GM21367 (cell line): ENCODE results near the gene ST3GAL3.

Source experiments
- ATAC-seq: cut with Tn5 transposase; IDR thresholded peaks from one replicate; pipeline ENCODE4 v1.9.1; 2021; ENCODE audit not compliant: unreplicated experiment

The ST3GAL3 gene

DNA sequence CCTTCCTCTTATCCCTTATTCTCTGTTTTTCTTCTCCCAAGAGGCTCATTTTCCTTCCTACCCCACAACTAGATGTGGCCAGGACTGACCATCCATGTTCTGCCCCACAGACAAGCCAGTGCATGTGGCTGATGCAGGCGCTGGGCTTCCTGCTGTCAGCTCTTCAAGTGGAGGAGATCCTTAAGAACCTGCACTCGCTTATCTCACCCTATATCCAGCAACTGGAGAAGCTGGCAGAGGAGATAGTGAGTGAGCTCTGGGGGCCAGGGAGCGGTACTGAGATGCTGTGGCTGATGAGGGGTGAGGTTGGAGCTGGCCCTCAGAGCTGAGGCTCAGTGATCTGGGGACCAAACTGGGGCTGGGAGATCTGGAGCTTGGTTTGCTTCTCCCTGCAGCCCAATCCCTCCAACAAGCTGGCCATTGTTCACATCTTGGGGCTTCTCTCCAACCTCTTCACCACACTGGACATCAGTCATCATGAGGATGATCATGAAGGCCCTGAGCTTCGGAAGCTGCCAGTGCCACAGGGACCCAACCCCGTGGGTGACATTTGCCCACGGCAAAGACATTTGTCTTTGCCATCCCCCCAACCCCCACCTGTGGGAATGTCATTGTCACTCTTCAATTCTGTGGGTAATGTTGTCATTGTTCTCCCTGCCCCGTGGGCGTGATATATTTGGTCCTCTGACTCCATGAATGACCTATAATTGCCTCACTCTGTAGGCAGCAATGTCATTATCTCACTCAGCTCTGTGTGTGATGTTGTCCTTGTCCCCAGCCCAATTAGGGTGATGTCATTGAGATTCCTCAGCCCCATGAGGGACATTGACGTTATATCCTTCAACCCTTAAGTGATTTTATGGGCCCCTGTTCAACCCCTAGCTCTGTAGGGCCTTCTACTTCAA is 251.3 kb downstream of the ST3GAL3 start:
- ATAC-seq = no peak

DNA sequence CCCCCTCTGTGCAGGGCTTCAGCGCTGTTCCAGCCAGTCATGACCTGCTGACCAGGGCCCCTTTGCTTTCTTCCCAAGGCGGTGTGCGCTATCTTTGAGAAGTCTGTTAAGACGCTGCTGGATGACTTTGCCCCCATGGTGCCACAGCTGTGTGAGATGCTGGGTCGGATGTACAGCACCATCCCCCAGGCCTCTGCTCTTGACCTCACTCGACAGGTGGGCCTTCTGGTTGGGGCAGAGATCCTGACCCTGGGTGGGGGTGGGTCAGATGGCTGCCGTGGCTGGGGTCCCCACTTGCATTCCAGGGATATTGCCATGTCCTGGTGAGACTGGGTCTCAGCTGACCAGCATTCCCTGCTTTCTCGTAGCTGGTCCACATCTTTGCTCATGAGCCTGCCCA is 253.5 kb downstream of the ST3GAL3 start:
- no peak for ATAC-seq

GRCh38 chr1:43961692-43962091 is 254.4 kb downstream of the ST3GAL3 start:
- no peak for ATAC-seq

GRCh38 chr1:43962324-43962723 is 255.0 kb downstream of the ST3GAL3 start:
- ATAC-seq = no peak

DNA sequence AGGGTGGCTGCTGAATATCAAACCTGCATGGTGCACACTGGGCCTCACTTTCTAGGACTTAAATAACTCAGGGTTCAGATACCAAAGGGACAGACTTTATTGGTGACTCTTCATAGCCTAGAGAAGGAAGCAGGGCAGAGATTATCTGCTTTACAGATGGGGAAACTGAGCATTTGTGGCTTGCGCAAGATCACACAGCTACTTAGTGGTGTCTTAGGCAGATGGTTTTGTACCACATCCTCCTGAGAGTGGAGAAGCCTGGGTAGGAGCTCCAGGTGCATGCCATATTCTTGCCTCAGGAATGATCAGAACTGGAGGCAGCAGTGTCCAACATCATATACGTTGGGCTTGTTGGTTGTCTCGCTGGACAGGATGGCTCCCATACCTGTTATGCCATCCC is 255.7 kb downstream of the ST3GAL3 start:
- ATAC-seq = no peak

GRCh38 chr1:43963890-43964289 is 256.6 kb downstream of the ST3GAL3 start:
- no peak for ATAC-seq

- no peak for ATAC-seq
These were observed 258.0 kb downstream of the ST3GAL3 start for GRCh38 chr1:43965316-43965715.

- ATAC-seq = no peak
These were observed 261.1 kb downstream of the ST3GAL3 start for GRCh38 chr1:43968348-43968948.

DNA sequence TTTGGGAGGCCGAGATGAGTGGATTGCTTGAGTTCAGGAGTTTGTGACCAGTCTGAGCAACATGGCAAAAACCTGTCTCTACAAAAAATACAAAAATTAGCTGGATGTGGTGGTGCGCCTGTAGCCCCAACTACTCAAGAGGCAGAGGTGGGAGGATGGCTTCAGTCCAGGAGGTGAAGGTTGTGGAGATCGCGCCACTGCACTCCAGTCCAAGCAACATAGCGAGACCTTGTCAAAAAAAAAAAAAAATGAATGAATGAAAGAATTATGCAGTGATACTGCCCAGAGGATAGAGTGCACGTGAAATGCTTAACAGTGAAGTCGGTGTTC is 262.0 kb downstream of the ST3GAL3 start:
- no peak for ATAC-seq

DNA sequence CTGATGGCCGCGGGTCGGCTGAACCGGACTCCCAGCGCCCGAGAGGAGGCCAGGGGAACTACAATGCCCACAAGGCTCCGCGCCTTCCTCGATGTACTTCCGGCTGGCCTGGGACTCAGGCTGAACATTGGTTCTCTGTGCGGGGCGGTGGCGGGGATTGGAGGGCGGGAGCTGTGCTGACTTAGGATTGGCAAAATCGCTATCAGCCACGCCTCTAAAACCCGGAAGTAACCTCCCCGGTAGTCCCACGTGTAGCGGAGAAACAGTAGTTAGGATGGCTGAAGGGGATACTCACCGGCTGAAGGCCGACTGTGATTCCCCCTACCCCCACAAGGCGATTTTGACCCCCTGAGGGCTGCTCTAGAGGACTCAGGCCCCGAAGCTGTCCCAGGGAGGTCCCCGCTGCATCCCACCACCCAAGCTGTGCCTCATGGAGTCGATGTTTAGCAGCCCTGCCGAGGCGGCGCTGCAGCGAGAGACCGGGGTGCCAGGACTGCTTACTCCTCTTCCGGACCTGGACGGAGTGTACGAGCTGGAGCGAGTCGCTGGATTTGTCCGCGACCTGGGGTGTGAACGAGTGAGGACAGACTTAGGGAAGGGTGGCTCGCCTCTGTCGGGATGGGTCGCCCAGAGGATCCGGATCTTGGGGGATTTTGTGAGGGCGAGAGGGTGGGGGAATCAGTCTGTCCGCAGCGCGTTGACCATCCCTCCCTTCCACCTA is 262.6 kb downstream of the ST3GAL3 start, which contains the start of gene DPH2:
Gene DPH2 (plus strand): TSS at position 265 of the 721 bp plus-strand sequence. CDS start 166 bp downstream, at position 431.
- peak; percentile 61 for ATAC-seq

GRCh38 chr1:43970502-43970901 is 263.2 kb downstream of the ST3GAL3 start:
- ATAC-seq = no peak

- ATAC-seq = no peak
These were observed 263.6 kb downstream of the ST3GAL3 start for GRCh38 chr1:43970911-43971310.

- ATAC-seq = no peak
These were observed 264.1 kb downstream of the ST3GAL3 start for GRCh38 chr1:43971336-43971980.

GRCh38 chr1:43973981-43974442 is 266.7 kb downstream of the ST3GAL3 start:
- ATAC-seq = no peak

GRCh38 chr1:43974443-43975248 is 267.3 kb downstream of the ST3GAL3 start, which contains the start of gene ATP6V0B:
ATP6V0B (plus strand) TSS chr1:43974960; CDS start chr1:43975041, 81 bp downstream.
- ATAC-seq = peak; percentile 49

GRCh38 chr1:43975249-43975961 is 268.1 kb downstream of the ST3GAL3 start:
- ATAC-seq = no peak

DNA sequence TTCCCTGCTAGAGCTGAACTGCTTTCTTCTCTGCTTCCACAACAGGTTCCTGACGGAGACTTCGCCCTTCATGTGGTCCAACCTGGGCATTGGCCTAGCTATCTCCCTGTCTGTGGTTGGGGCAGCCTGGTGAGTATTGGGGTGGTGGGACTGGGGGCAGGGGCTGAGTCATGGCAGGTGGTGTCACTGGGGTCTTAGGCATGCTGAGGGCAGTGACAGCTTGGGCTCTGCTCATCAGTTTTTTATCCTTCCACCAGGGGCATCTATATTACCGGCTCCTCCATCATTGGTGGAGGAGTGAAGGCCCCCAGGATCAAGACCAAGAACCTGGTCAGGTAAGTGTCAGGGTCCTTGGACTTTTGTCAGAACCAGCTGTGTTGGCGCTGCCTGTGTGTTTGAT is 268.7 kb downstream of the ST3GAL3 start:
- no peak for ATAC-seq

- no peak for ATAC-seq
These were observed 269.6 kb downstream of the ST3GAL3 start for GRCh38 chr1:43976890-43977289.
